HG03432 (cell line): ENCODE measurements around the gene ACSL5.

Experiments
- ATAC-seq: cut with Tn5 transposase; IDR thresholded peaks from one replicate; pipeline ENCODE4 v1.9.1; 2021; ENCODE audit warnings: mild to moderate bottlenecking, moderate library complexity; ENCODE audit not compliant: unreplicated experiment

Gene ACSL5, protein sequence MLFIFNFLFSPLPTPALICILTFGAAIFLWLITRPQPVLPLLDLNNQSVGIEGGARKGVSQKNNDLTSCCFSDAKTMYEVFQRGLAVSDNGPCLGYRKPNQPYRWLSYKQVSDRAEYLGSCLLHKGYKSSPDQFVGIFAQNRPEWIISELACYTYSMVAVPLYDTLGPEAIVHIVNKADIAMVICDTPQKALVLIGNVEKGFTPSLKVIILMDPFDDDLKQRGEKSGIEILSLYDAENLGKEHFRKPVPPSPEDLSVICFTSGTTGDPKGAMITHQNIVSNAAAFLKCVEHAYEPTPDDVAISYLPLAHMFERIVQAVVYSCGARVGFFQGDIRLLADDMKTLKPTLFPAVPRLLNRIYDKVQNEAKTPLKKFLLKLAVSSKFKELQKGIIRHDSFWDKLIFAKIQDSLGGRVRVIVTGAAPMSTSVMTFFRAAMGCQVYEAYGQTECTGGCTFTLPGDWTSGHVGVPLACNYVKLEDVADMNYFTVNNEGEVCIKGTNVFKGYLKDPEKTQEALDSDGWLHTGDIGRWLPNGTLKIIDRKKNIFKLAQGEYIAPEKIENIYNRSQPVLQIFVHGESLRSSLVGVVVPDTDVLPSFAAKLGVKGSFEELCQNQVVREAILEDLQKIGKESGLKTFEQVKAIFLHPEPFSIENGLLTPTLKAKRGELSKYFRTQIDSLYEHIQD

GRCh38 chr10:112373912-112374338 lies at the start of gene ACSL5:
ACSL5 (plus strand) TSS chr10:112374116; CDS start chr10:112394947, 20,831 bp downstream.
- no peak for ATAC-seq

DNA sequence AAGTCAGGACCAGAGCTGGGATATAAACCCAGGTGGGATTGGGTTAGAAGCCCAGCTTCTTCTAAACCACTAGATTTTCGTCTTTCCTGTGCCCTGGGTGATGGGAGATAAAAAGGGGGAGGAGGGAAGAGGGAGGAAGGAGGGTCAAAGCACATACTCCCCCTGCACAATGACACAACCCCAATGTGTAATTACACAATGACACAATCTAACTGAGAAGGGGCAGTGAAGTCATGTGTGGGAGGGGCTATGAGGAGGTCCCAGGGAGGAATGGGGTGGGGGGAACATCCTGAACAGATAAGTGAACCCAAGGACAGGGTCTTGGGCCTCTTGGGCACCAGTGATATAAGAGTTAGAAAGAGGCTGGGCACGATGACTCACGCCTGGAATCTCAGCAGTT lies 46.2 kb upstream of the ACSL5 start:
- no peak for ATAC-seq

DNA sequence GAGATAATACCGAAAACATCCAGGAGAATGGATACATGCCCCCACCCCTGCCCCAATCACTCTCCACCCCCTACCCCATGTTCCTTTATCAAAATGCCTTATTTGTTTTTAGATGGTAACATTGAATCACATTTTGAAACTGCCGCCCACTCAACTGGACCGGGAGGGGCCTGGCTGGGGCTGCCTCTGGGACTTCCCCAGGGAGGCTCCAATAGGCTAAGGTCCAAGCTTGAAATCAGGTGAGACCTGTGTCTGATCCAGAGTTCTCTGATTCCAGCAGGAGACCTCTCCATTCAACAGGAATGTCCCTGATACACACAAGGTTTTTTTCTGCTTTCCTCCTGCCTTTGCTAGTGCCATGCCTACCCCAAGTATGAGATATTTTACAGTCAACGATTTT lies 43.8 kb upstream of the ACSL5 start:
- no peak for ATAC-seq

DNA sequence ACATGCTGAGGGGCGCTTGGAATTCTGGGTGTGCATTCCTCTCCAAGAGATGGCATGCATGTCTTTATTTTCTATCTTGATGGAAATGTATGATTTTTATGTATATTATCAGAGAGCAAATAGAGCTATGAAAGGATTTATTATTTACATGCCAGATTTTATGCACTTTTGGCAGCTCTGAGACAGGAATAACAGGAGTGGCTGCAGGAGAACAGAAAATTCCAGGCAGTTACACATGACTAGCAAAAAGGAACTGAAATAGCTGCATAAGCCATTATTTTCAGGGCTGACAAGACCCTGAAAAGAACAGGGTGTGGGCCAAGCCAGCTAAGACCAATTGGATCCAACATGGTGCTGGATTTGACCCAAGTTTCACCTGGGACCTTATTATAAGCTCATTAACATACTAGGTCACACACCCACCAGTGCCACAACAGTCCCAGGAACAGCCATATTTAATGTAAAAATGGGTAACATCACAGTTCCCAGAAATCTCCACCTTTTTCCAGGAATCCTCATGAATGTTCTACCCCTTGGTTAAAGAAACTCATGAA lies 43.2 kb upstream of the ACSL5 start:
- ATAC-seq, result no peak

DNA sequence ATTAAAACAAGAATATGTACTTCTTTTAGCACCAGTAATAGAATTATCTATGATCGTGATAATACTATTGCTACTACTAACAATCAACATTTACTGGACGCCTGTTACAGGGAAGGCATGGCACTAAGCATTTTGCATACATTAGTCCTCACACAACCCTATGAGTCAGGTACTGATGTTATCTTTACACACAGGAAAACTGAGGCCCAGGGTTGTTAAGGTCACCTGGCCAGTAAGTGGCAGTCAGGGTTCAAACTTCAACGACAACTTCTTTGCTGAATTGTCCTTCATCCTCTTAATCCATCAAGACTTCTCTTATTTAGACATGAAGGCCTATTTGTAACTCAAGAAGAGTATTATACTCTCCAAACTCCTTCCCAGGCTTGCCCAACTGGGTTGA lies 41.9 kb upstream of the ACSL5 start:
- no peak for ATAC-seq

GRCh38 chr10:112332509-112333228 lies 41.2 kb upstream of the ACSL5 start:
- ATAC-seq, result no peak

DNA sequence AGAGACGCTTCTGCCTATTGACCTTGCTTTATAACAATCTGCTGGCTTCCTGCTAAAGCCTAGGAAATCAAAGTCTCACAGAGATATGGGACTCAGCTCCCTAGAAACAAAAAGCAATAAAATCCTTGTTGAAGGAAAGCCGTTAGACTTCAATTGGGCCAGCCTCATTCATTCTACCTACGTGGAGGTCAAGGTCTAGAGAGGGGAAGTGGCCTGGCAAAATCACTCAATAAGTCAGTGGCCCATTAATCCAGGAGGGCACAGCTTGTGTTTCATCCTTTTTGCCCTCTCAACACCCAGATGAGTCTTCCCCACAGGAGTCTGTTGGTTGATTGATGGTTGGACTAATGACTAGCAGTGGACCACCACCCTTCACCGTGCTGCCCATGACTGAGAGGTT lies 40.5 kb upstream of the ACSL5 start:
- ATAC-seq, result no peak

GRCh38 chr10:112335111-112335867 lies 38.6 kb upstream of the ACSL5 start:
- no peak for ATAC-seq

- no peak for ATAC-seq
Measured at GRCh38 chr10:112335868-112336265, 38.0 kb upstream of the ACSL5 start.

DNA sequence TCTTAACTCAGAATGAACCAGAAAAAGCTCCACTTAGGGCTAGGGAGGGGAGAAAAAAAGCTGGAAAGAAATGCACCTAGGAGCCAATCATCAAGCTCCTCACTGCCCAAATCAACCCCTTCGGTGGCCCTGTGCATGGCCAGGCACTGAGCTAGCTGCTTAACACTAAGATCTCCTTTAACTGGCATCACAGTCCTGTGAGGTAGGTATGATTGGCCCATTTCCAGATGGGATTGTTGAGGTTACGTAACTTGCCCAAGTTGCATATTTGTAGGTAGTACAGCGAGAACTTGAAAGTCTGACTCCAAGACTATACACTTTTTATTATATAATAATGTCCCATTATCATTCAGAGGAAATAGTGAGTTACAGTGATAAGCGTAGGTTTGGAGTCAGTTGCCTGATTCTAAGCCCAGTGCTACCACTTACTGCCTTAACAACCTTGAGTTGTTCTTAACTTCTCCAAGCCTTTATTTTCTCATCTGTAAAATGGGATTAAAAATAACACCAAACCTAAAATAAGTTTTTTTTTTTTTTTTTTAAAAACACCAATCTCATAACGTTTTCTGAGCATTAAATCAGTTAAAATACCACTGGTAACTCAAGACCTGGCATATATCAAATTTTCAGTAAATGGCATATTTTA lies 37.2 kb upstream of the ACSL5 start:
- ATAC-seq, result no peak

GRCh38 chr10:112338957-112339356 lies 35.0 kb upstream of the ACSL5 start:
- ATAC-seq, result no peak

- no peak for ATAC-seq
Measured at GRCh38 chr10:112340601-112341000, 33.3 kb upstream of the ACSL5 start.

- no peak for ATAC-seq
Measured at GRCh38 chr10:112343056-112343806, 30.7 kb upstream of the ACSL5 start.

GRCh38 chr10:112344261-112344660 lies 29.7 kb upstream of the ACSL5 start:
- no peak for ATAC-seq

DNA sequence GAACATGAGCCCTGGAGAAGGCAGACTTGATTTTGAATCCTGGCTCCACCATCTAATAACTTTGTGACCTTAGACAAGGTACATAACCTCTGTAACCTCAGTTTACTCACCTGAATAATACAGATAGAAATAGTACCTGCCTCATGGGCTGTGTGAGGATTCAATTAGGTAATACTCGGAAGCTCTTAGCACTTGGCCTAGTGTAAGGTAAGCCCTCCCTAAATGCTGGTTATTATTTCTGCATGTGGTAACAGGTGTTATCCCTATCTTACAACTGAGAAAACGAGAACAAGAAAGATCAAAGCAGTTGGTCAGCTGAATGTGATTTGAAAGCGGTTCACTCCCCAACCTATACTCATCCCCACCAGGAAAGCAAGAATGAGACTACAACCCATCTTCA lies 28.7 kb upstream of the ACSL5 start:
- ATAC-seq, result no peak

DNA sequence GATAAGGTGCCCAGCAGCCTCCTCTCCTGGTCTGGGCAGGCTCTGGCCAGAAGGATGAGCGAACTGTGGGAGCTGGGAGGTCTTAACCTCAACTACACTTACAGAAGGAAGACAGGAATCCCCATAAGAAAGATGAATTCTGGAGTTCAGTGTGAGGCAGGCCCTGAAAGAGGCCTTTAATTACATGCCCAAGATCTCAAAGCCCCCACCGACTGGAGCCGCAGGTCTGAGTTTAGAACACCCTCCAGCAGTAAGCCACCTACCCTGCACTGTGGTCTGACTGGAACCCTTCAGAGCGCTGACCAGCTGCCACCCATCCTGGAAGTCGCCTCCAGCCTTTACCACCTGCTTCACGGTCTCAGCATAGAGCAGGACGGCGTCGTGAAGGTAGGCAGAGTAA lies 28.2 kb upstream of the ACSL5 start:
- no peak for ATAC-seq

- ATAC-seq, result no peak
Measured at GRCh38 chr10:112346774-112347173, 27.1 kb upstream of the ACSL5 start.

DNA sequence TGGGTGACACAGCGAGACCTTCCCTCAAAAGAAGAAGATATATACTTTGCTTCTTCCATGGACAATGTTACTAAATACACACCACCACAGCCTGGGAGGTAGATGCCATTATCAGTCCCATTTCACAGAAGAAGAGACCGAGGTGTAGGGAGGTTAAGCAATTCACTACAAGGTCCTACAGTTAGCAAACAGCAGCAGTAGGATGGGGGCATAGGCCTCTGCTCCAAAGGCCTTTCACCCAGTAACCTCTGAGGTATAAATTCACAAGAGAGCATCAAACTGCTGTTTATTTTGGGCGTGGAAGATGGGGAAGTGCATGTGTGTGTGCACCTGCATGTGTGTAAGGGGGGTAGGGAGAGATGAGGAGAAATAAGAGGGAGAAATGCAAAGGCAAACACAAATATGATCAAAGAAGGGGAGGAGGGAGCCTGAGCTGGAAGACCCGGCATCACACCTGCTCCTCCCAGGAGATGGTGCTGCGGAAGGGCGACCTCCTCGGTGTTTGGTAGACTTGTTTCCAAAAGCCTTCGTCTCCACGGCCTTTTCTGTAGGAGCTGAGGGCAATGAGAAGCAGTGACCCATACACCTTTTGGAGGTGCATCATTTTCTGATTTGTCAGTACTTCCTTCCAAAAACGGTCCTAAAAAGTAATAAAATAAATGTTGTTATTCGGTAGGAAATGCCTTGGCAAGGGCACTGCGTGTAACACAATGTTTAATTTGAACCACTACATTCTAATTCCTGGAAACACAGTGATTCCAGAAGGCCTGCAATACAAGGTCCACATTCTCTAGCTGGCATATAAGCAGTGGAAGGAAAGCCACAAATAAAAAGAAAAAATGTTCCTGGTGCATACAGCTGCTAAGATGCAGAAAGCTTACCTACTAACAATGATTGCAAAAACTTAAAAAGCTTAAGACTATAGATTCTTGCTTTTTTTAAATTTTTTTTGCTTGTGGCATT lies 25.9 kb upstream of the ACSL5 start:
- ATAC-seq, result no peak
